ENCODE results near the gene DOCK1. TPM values are rescaled to one million over a fixed set of nuclear protein-coding genes. Genes with fewer than 3 reads are reported as not detected.

DOCK1 gene
- total RNA-seq, 4 donors from 2014 or later, result 41.1 to 62.4 (median 53.2) TPM

GRCh38 chr10:126921974-126922525 lies 16.8 kb downstream of the DOCK1 start:
- no peak for TF ChIP-seq CTCF (IDR thresholded peaks at IDR 0.05; ENCODE audit: low read depth)

GRCh38 chr10:126924180-126924914 lies 19.1 kb downstream of the DOCK1 start:
- TF ChIP-seq CTCF (IDR thresholded peaks at IDR 0.05; ENCODE audit: low read depth), result no peak

GRCh38 chr10:126924915-126925300 lies 19.7 kb downstream of the DOCK1 start:
- no peak for TF ChIP-seq CTCF (IDR thresholded peaks at IDR 0.05; ENCODE audit: low read depth)

- no peak for TF ChIP-seq CTCF (IDR thresholded peaks at IDR 0.05; ENCODE audit: low read depth)
These were observed 21.3 kb downstream of the DOCK1 start for GRCh38 chr10:126926568-126926967.

GRCh38 chr10:126927799-126928198 lies 22.6 kb downstream of the DOCK1 start:
- no peak for TF ChIP-seq CTCF (IDR thresholded peaks at IDR 0.05; ENCODE audit: low read depth)

- TF ChIP-seq CTCF (IDR thresholded peaks at IDR 0.05; ENCODE audit: low read depth), result no peak
These were observed 23.0 kb downstream of the DOCK1 start for GRCh38 chr10:126928274-126928673.

GRCh38 chr10:126929391-126929790 lies 24.2 kb downstream of the DOCK1 start:
- TF ChIP-seq CTCF (IDR thresholded peaks at IDR 0.05; ENCODE audit: low read depth), result no peak
